Omental fat pad (tissue), 4 donors: ENCODE data around the gene ADO. TPM values are rescaled to one million over a fixed set of nuclear protein-coding genes. Genes with fewer than 3 reads are reported as not detected.

Source experiments
- ATAC-seq: fragments of 150-250 bp; one replicate; pipeline ENCODE4 v1.9.1; 2016; ENCODE audit warnings: mild to moderate bottlenecking, moderate library complexity; ENCODE audit not compliant: low FRiP score
- DNase-seq: peaks from one replicate; pipeline ENCODE4 v3.0.0-alpha.2; 2019; ENCODE audit warnings: low spot score
- total RNA-seq, 4 donors: library from RNA; depleted of rRNA; stranded (reverse); fragments of >200 nt; gene quantifications; one replicate each; pipeline ENCODE4 v1.1.0, GENCODE V29; 2016
- TF ChIP-seq, protein P1 (sequence below), 3 donors: fragments of 450-650 bp; IDR thresholded peaks; one replicate each; pipeline ENCODE4 v1.5.1; 2016 to 2017; ENCODE audit warnings: antibody characterized with exemption in 3 of 3, mild to moderate bottlenecking in 3 of 3, moderate library complexity in 2 of 3

ADO gene
- total RNA-seq, 4 donors from 2014 or later = 16.6 to 28.5 (median 20.6) TPM

DNA sequence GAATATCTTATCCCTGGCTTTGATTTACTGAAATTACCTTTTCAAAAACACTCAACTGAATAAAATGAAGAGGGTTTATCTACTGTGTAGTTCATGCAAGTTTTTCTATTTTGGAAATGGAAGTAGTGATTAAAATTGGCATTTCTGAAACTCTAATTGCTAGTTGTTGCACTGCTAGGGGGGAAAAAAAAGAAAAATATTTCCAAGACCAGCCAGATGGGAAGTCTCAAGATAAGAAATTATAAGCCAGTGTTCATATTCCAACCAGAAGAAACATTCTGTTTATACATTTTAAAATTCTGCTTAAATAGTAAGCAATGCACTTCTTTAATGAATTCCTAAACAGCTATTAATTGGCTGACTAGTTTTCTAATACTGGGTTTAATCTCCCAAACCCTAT, 9.4 kb upstream of the ADO start:
- TF ChIP-seq, protein P1, sequence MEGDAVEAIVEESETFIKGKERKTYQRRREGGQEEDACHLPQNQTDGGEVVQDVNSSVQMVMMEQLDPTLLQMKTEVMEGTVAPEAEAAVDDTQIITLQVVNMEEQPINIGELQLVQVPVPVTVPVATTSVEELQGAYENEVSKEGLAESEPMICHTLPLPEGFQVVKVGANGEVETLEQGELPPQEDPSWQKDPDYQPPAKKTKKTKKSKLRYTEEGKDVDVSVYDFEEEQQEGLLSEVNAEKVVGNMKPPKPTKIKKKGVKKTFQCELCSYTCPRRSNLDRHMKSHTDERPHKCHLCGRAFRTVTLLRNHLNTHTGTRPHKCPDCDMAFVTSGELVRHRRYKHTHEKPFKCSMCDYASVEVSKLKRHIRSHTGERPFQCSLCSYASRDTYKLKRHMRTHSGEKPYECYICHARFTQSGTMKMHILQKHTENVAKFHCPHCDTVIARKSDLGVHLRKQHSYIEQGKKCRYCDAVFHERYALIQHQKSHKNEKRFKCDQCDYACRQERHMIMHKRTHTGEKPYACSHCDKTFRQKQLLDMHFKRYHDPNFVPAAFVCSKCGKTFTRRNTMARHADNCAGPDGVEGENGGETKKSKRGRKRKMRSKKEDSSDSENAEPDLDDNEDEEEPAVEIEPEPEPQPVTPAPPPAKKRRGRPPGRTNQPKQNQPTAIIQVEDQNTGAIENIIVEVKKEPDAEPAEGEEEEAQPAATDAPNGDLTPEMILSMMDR (IDR thresholded peaks at IDR 0.05) = no peak
- ATAC-seq (no peak), DNase-seq (no peak)

DNA sequence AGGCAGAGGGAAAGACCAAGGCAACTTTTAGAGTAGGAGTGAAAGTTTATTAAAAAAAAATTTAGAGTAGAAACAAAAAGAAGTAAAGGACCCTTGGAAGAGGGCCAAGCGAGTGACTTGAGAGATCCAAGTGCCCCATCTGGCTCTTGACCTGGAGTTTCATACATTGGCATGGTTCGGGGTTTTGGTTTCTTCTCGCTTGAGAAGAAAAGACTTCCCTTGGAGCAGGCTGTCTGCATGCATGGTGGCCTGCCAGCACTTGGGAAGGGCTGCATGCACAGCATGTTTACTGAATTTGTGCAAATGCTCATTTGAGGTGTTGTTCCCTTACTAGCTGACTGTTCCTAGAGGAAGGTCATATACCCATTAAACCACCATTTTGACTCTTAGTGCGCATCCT, 8.8 kb upstream of the ADO start:
- TF ChIP-seq, protein P1 (IDR thresholded peaks at IDR 0.05) = no peak
- no peak for DNase-seq
- no peak for ATAC-seq

DNA sequence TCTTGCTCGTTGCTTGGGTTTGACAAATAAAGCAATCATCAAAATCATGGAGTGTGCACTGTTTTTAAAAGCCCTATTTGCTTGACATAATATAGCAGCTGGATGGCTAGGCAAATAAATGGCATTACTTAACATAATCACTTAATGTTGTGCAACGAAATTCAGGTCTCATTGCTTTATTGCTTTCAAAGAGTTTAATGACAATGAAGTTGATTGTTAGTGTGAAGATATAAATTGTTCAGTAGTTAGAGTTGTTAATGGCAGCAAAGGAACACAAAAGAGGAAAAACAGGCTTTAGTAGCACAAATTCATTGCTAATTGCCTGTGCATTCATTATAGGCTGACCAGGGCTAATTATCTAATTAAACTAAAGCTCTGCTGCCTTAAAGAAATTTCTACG, 7.6 kb upstream of the ADO start:
- TF ChIP-seq, protein P1 (IDR thresholded peaks at IDR 0.05) = no peak
- no peak for ATAC-seq

DNA sequence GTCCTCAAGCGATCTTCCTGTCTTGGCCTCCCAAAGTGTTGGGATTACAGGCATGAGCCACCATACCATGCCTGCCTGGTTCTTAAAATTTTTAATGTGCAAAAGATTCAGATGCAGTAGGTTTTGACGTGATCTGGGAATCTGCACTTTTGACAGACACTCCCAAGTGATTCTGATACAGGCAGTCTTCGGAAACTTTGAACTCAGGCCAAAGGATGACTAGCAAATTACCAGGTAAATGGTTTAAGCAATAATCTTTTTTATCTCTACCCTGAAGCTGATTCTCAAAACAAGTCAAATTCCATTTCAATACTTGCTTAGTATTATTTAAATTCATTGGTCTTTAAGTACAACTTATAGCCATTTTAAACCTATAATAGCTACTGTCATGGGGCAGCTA, 2.6 kb upstream of the ADO start:
- TF ChIP-seq, protein P1 (IDR thresholded peaks at IDR 0.05) = no peak
- DNase-seq (no peak), ATAC-seq (no peak)

More for the DNA sequence above, 7.6 kb upstream of the ADO start:
- DNase-seq = no peak

DNA sequence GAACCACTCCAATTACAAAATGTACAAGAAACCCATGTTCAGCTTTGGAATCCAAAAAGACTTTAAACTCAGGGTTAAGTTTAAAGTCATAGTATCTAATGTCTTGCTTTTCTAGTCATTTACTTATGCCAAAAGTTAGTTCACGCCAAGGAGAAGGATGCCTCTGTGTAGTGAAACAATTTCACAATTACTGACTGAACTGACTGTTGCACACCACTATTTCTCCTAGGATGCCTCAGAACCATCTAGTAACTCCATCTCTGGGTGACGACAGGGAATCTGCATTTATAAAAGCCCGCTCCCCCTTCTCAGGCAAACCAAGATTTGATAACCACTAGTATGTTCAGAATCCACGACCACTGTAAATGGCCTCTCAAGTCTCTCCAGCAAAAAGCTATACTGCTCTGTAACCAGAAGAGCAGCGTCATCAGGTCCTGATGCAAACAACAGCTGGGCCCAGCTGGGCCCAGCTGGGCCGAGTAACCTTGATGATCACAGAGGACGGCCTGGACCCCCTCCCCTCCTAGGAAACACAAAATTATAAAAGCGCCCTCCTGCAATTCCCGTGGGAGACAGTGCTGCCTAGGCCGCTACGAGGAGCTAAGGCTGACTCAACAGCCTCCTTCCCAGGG, 680 bp upstream of the ADO start:
- DNase-seq = no peak
- ATAC-seq = no peak
- TF ChIP-seq, protein P1 (IDR thresholded peaks at IDR 0.05) = no peak

DNA sequence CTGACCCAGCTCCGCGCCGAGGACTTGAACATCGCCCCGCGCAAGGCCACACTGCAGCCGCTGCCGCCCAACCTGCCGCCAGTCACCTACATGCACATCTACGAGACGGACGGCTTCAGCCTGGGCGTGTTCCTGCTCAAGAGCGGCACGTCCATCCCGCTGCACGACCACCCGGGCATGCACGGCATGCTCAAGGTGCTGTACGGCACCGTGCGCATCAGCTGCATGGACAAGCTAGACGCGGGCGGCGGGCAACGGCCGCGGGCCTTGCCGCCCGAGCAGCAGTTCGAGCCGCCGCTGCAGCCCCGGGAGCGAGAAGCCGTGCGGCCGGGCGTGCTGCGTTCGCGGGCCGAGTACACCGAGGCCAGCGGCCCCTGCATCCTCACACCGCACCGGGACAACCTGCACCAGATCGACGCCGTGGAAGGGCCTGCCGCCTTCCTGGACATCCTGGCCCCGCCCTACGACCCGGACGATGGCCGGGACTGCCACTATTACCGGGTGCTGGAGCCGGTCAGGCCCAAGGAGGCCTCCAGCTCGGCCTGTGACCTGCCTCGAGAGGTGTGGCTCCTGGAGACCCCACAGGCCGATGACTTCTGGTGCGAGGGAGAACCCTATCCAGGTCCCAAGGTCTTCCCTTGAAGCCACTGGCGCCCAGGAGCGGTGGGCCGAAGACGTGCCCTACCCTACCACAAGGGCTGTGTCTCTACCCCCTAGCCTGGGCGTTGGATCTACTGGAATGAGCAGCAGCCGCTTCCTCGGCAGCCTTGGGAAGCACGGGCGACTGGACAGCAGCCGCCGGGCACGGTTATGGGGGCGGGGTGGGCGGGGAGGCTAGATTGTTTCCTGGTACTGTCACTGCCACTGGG, 945 bp downstream of the ADO start:
- no peak for DNase-seq
- peak; percentile 22 for ATAC-seq

More for the DNA sequence above, 945 bp downstream of the ADO start:
- TF ChIP-seq, protein P1 (IDR thresholded peaks at IDR 0.05) = no peak
